ENCODE measurements around the gene CDV3.

The CDV3 gene

GRCh38 chr3:133529809-133530208 is 43.7 kb upstream of the CDV3 start:
- H3K9ac ChIP-seq (ENCODE audit: low read depth, low read length, poor library complexity) = no peak overlapping the region
- H3K4me3 ChIP-seq (ENCODE audit: low read length in 2 of 2) = no peak overlapping the region
- H3K27ac ChIP-seq (replicated peaks; ENCODE audit: low read length) = no peak overlapping the region
- no peak overlapping the region for H3K18ac ChIP-seq (ENCODE audit: low read length)
- H3K79me1 ChIP-seq (ENCODE audit: low read depth, low read length) = no peaks in the 10 kb centered on the region
- no peak overlapping the region for H3K23ac ChIP-seq (ENCODE audit: low read depth, low read length, poor library complexity)
- no peaks in the 10 kb centered on the region for H3K36me3 ChIP-seq (replicated peaks in 1 of 2; ENCODE audit: control insufficient read depth in 2 of 2, insufficient read depth in 2 of 2, low read length in 2 of 2)
- H3K14ac ChIP-seq (ENCODE audit: low read length) = no peak overlapping the region
- no peak overlapping the region for H2AK5ac ChIP-seq (ENCODE audit: low read depth, low read length)
- no CpG with 5 or more reads among the region's 2 CpGs for WGBS, 2 donors (ENCODE audit: extremely low coverage in 2 of 2, insufficient read length in 2 of 2, insufficient replicate concordance in 1 of 2)
- no peak overlapping the region for H2BK15ac ChIP-seq (ENCODE audit: low read length)
- no peaks in the 10 kb centered on the region for H3K4me1 ChIP-seq (ENCODE audit: control insufficient read depth in 2 of 2, insufficient read depth in 1 of 2, low read depth in 1 of 2, low read length in 2 of 2)
- H4K8ac ChIP-seq (ENCODE audit: low read depth, low read length) = no peak overlapping the region
- no peaks in the 10 kb centered on the region for H3K27me3 ChIP-seq (ENCODE audit: control insufficient read depth in 3 of 3, insufficient read depth in 3 of 3, low read depth in 1 of 3, low read length in 3 of 3)
- H3K9me3 ChIP-seq (replicated peaks in 1 of 2; ENCODE audit: control insufficient read depth in 2 of 2, insufficient read depth in 1 of 2, low read depth in 1 of 2, low read length in 2 of 2) = no peaks in the 10 kb centered on the region
- H2AFZ ChIP-seq (ENCODE audit: low read length) = no peak overlapping the region
- H3K4me2 ChIP-seq (ENCODE audit: insufficient read depth, low read length, poor library complexity, severe bottlenecking) = no peak overlapping the region
- no peak overlapping the region for H4K91ac ChIP-seq (ENCODE audit: low read depth, low read length, poor library complexity)
- H2BK5ac ChIP-seq (ENCODE audit: low read length) = no peak overlapping the region
- no peak overlapping the region for H2BK120ac ChIP-seq (ENCODE audit: low read depth, low read length)
- H3K4ac ChIP-seq (ENCODE audit: low read length) = no peak overlapping the region
- no peak for DNase-seq (ENCODE audit: low spot score)
- H2BK12ac ChIP-seq (ENCODE audit: low read length) = no peak overlapping the region

GRCh38 chr3:133531981-133532380 is 41.5 kb upstream of the CDV3 start:
- Histone ChIP-seq H2BK5ac (ENCODE audit: low read length) (no peak overlapping the region), H3K79me1 (ENCODE audit: low read depth, low read length) (no peaks in the 10 kb centered on the region), H3K4ac (ENCODE audit: low read length) (no peak overlapping the region), H3K27ac (replicated peaks; ENCODE audit: low read length) (no peak overlapping the region), H3K4me1 (ENCODE audit: control insufficient read depth in 2 of 2, insufficient read depth in 1 of 2, low read depth in 1 of 2, low read length in 2 of 2) (no peaks in the 10 kb centered on the region), H2BK15ac (ENCODE audit: low read length) (no peak overlapping the region), H3K9ac (ENCODE audit: low read depth, low read length, poor library complexity) (no peak overlapping the region), H3K4me2 (ENCODE audit: insufficient read depth, low read length, poor library complexity, severe bottlenecking) (no peak overlapping the region), H2BK120ac (ENCODE audit: low read depth, low read length) (no peak overlapping the region), H4K91ac (ENCODE audit: low read depth, low read length, poor library complexity) (no peak overlapping the region), H3K14ac (ENCODE audit: low read length) (no peak overlapping the region), H2AFZ (ENCODE audit: low read length) (no peak overlapping the region), H2AK5ac (ENCODE audit: low read depth, low read length) (no peak overlapping the region), H3K36me3 (replicated peaks in 1 of 2; ENCODE audit: control insufficient read depth in 2 of 2, insufficient read depth in 2 of 2, low read length in 2 of 2) (no peaks in the 10 kb centered on the region), H4K8ac (ENCODE audit: low read depth, low read length) (no peak overlapping the region), H3K27me3 (ENCODE audit: control insufficient read depth in 3 of 3, insufficient read depth in 3 of 3, low read depth in 1 of 3, low read length in 3 of 3) (no peaks in the 10 kb centered on the region), H3K23ac (ENCODE audit: low read depth, low read length, poor library complexity) (no peak overlapping the region), H3K9me3 (replicated peaks in 1 of 2; ENCODE audit: control insufficient read depth in 2 of 2, insufficient read depth in 1 of 2, low read depth in 1 of 2, low read length in 2 of 2) (no peaks in the 10 kb centered on the region), H3K4me3 (ENCODE audit: low read length in 2 of 2) (no peak overlapping the region), H2BK12ac (ENCODE audit: low read length) (no peak overlapping the region), H3K18ac (ENCODE audit: low read length) (no peak overlapping the region)
- WGBS, 2 donors (ENCODE audit: extremely low coverage in 2 of 2, insufficient read length in 2 of 2, insufficient replicate concordance in 1 of 2) = no CpG with 5 or more reads among the region's 5 CpGs
- DNase-seq (ENCODE audit: low spot score) = no peak

GRCh38 chr3:133532951-133533350 is 40.5 kb upstream of the CDV3 start:
- Histone ChIP-seq H3K9me3 (replicated peaks in 1 of 2; ENCODE audit: control insufficient read depth in 2 of 2, insufficient read depth in 1 of 2, low read depth in 1 of 2, low read length in 2 of 2) (no peaks in the 10 kb centered on the region), H2BK15ac (ENCODE audit: low read length) (no peak overlapping the region), H3K36me3 (replicated peaks in 1 of 2; ENCODE audit: control insufficient read depth in 2 of 2, insufficient read depth in 2 of 2, low read length in 2 of 2) (no peaks in the 10 kb centered on the region), H2BK120ac (ENCODE audit: low read depth, low read length) (no peak overlapping the region), H3K14ac (ENCODE audit: low read length) (no peak overlapping the region), H2BK5ac (ENCODE audit: low read length) (no peak overlapping the region), H3K4me2 (ENCODE audit: insufficient read depth, low read length, poor library complexity, severe bottlenecking) (no peak overlapping the region), H3K4ac (ENCODE audit: low read length) (no peak overlapping the region), H4K8ac (ENCODE audit: low read depth, low read length) (no peak overlapping the region), H4K91ac (ENCODE audit: low read depth, low read length, poor library complexity) (no peak overlapping the region), H2AFZ (ENCODE audit: low read length) (no peak overlapping the region), H2AK5ac (ENCODE audit: low read depth, low read length) (no peak overlapping the region), H3K27me3 (ENCODE audit: control insufficient read depth in 3 of 3, insufficient read depth in 3 of 3, low read depth in 1 of 3, low read length in 3 of 3) (no peaks in the 10 kb centered on the region), H3K4me1 (ENCODE audit: control insufficient read depth in 2 of 2, insufficient read depth in 1 of 2, low read depth in 1 of 2, low read length in 2 of 2) (no peaks in the 10 kb centered on the region), H3K4me3 (ENCODE audit: low read length in 2 of 2) (no peak overlapping the region), H3K9ac (ENCODE audit: low read depth, low read length, poor library complexity) (no peak overlapping the region), H3K27ac (replicated peaks; ENCODE audit: low read length) (no peak overlapping the region), H2BK12ac (ENCODE audit: low read length) (no peak overlapping the region), H3K18ac (ENCODE audit: low read length) (no peak overlapping the region), H3K23ac (ENCODE audit: low read depth, low read length, poor library complexity) (no peak overlapping the region), H3K79me1 (ENCODE audit: low read depth, low read length) (no peaks in the 10 kb centered on the region)
- no peak for DNase-seq (ENCODE audit: low spot score)
- WGBS, 2 donors (ENCODE audit: extremely low coverage in 2 of 2, insufficient read length in 2 of 2, insufficient replicate concordance in 1 of 2) = no CpG with 5 or more reads among the region's 5 CpGs

GRCh38 chr3:133535971-133536881 is 37.3 kb upstream of the CDV3 start:
- no CpG with 5 or more reads among the region's 1 CpG for WGBS, 2 donors (ENCODE audit: extremely low coverage in 2 of 2, insufficient read length in 2 of 2, insufficient replicate concordance in 1 of 2)
- no peaks in the 10 kb centered on the region for H3K36me3 ChIP-seq (replicated peaks in 1 of 2; ENCODE audit: control insufficient read depth in 2 of 2, insufficient read depth in 2 of 2, low read length in 2 of 2)
- H2AFZ ChIP-seq (ENCODE audit: low read length) = no peak overlapping the region
- no peak overlapping the region for H4K8ac ChIP-seq (ENCODE audit: low read depth, low read length)
- no peak overlapping the region for H2BK15ac ChIP-seq (ENCODE audit: low read length)
- no peak overlapping the region for H3K4me3 ChIP-seq (ENCODE audit: low read length in 2 of 2)
- no peak overlapping the region for H4K91ac ChIP-seq (ENCODE audit: low read depth, low read length, poor library complexity)
- no peak overlapping the region for H2BK120ac ChIP-seq (ENCODE audit: low read depth, low read length)
- no peak overlapping the region for H3K14ac ChIP-seq (ENCODE audit: low read length)
- no peak overlapping the region for H3K23ac ChIP-seq (ENCODE audit: low read depth, low read length, poor library complexity)
- H3K27ac ChIP-seq (replicated peaks; ENCODE audit: low read length) = no peak overlapping the region
- no peaks in the 10 kb centered on the region for H3K4me1 ChIP-seq (ENCODE audit: control insufficient read depth in 2 of 2, insufficient read depth in 1 of 2, low read depth in 1 of 2, low read length in 2 of 2)
- no peak overlapping the region for H3K9ac ChIP-seq (ENCODE audit: low read depth, low read length, poor library complexity)
- no peaks in the 10 kb centered on the region for H3K27me3 ChIP-seq (ENCODE audit: control insufficient read depth in 3 of 3, insufficient read depth in 3 of 3, low read depth in 1 of 3, low read length in 3 of 3)
- H2BK5ac ChIP-seq (ENCODE audit: low read length) = no peak overlapping the region
- no peaks in the 10 kb centered on the region for H3K79me1 ChIP-seq (ENCODE audit: low read depth, low read length)
- no peak for DNase-seq (ENCODE audit: low spot score)
- H3K9me3 ChIP-seq (replicated peaks in 1 of 2; ENCODE audit: control insufficient read depth in 2 of 2, insufficient read depth in 1 of 2, low read depth in 1 of 2, low read length in 2 of 2) = no peaks in the 10 kb centered on the region
- no peak overlapping the region for H3K4me2 ChIP-seq (ENCODE audit: insufficient read depth, low read length, poor library complexity, severe bottlenecking)
- H3K4ac ChIP-seq (ENCODE audit: low read length) = no peak overlapping the region
- H2BK12ac ChIP-seq (ENCODE audit: low read length) = no peak overlapping the region
- H2AK5ac ChIP-seq (ENCODE audit: low read depth, low read length) = no peak overlapping the region
- H3K18ac ChIP-seq (ENCODE audit: low read length) = no peak overlapping the region
